Stimulated activated CD8-positive, alpha-beta memory T cell treated with anti-CD3 and anti-CD28 coated beads, Interleukin-12 subunit alpha, Interleukin-12 subunit beta, amount 100 ng/mL, for 1 hour (primary cell): Measurements from ENCODE around the gene CD72.
"Not testable (repeated sequence)": the region's sequence is repeated elsewhere in the genome, so short reads cannot be mapped to it uniquely, and the experiment has no call there.

Experiments used
- DNase-seq: peaks from one replicate; pipeline ENCODE4 v3.0.0-alpha.2; 2020; ENCODE audit warnings: low read depth

CD72 gene

DNA sequence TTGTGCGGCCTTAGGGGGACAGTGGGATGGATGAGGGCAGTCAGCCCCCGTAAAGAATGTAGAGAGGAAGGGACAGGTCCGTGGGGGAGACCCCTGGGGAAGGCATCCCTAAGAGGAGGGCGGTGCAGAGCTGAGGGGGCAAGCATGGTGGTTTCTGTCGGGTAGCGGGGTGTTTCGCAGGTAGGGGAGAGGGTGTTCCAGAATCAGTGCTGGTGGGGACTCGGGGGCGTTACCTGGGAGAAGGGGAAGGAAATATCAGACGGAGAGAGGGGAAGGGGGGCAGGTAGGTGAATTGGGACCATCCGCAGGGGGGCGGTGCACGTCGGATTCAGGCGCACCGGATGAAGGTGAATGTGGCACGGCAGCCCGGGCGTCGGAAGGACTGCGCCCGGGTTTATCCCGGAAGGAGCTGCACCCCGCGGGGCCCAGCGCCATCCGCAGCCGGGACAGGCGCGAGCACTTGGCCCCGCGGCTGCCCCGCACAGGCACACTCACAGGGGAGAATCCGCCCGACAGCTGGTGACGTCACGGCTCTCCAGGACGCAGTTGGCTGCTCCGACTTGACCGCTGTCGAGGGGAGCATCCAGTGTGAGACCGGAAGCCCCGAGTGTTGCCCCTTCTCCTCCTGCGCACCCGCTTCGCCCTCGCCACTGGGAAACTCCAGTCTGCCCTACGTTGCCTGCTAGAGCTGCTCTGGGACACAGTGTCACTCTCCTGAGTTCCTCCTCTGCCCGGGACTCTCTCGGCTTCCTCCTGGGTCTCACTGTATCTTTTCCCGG lies 1.3 kb downstream of the CD72 start:
- DNase-seq, result peak; percentile 49

GRCh38 chr9:35615981-35616680 lies 2.1 kb downstream of the CD72 start:
- no peak for DNase-seq

DNA sequence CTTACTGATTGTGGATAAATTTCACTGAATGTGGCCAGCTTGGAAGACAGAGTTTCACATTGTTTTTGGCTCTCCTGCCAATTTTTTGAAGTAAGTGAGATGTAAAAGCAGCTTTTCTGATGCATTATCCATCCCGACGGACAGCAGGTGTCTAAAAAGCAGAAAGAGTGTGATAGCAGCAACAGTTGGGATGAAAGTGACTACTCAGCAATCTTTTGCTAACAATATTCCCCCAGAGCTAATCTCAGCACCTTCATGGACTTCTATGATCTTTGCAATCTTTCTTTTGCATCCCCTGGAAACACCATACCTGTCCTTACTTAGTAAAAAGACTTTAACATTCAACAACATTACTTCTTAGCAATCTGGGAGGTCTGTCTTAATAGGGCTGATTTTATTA lies 5.4 kb downstream of the CD72 start:
- no peak for DNase-seq

GRCh38 chr9:35612066-35612465 lies 6.1 kb downstream of the CD72 start:
- DNase-seq, result not testable (repeated sequence)

DNA sequence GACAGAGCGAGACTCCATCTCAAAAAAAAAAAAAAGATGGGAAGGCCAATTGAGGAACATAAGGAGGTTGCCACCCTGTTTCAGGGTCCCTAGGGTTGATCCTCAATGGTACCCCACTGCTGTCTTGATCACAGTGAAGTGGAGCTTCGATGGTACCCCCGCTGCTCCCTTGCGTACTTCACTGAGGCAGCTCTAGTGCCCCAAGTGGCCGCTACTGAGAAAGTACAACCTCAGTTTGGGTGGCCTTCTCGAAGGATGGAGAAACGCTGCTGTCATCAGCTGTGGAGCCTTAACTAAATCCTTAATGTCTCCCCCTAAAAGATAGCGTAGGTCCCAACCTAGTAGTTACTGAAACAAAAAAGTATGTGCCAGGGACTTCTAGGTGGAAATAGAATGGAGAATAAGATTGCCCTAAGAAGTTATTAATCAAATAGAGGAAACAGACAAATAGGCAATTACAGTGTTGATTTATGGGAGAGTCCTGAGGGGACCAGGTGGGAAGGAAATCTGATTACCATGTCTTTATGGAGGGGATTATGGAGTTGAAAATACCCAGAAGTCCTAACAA lies 6.9 kb downstream of the CD72 start:
- DNase-seq, result peak; percentile 51

GRCh38 chr9:35609820-35610163 lies 8.4 kb downstream of the CD72 start:
- no peak for DNase-seq

DNA sequence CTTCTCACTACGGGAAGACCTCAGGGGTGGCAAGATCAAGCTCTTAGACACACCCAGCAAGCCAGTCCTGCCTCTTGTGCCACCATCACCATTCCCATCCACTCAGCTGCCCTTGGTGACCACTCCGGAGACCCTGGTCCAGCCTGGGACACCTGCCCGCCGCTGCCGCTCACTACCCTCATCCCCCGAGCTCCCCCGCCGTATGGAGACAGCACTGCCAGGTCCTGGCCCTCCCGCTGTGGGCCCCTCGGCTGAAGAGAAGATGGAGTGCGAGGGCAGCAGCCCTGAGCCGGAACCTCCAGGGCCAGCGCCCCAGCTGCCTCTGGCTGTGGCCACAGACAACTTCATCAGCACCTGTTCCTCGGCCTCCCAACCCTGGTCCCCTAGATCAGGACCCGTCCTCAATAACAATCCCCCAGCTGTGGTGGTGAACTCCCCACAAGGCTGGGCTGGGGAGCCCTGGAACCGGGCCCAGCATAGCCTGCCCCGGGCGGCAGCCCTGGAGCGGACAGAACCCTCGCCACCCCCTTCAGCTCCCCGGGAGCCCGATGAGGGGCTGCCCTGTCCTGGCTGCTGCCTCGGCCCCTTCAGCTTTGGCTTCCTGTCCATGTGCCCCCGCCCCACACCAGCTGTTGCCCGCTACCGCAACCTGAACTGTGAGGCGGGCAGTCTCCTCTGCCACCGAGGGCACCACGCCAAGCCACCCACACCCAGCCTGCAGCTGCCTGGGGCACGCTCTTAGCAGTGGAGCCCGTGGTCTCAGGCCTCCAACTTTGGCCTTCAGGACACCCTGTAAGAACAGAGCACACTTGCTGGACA lies 9.0 kb downstream of the CD72 start:
- DNase-seq, result no peak

- DNase-seq, result no peak
Measured at GRCh38 chr9:35608221-35608620, 10.0 kb downstream of the CD72 start.

GRCh38 chr9:35606726-35607125 lies 11.5 kb downstream of the CD72 start:
- no peak for DNase-seq

GRCh38 chr9:35606138-35606504 lies 12.1 kb downstream of the CD72 start:
- no peak for DNase-seq

DNA sequence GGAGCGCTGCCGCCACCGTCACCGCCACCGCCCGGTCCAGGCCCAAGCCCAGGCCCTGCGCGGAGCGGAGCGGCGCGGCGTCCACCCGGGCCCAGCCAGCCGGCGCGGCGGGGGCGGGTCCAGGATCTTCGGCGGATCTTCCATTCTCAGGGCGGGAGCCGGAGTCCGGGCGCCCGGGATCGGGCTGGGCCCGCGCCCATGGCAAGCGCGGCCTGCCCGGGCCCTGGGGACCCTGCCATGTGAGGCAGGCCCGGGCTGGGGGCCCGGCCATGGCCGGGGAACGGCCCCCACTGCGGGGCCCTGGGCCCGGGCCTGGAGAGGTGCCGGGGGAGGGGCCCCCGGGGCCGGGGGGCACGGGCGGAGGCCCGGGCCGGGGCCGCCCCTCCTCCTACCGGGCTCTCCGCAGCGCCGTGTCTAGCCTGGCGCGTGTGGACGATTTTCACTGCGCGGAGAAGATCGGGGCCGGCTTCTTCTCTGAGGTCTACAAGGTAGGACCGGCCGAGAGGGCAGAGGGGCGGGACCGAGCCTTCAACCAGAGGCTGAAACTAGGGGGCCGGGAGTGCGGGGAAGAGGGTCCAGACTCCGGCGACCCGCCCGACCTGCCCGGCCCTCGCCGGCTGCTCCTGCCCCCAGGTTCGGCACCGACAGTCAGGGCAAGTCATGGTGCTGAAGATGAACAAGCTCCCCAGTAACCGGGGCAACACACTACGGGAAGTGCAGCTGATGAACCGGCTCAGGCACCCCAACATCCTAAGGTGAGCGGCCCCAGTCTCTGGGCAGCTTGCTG lies 12.7 kb downstream of the CD72 start:
- no peak for DNase-seq

DNA sequence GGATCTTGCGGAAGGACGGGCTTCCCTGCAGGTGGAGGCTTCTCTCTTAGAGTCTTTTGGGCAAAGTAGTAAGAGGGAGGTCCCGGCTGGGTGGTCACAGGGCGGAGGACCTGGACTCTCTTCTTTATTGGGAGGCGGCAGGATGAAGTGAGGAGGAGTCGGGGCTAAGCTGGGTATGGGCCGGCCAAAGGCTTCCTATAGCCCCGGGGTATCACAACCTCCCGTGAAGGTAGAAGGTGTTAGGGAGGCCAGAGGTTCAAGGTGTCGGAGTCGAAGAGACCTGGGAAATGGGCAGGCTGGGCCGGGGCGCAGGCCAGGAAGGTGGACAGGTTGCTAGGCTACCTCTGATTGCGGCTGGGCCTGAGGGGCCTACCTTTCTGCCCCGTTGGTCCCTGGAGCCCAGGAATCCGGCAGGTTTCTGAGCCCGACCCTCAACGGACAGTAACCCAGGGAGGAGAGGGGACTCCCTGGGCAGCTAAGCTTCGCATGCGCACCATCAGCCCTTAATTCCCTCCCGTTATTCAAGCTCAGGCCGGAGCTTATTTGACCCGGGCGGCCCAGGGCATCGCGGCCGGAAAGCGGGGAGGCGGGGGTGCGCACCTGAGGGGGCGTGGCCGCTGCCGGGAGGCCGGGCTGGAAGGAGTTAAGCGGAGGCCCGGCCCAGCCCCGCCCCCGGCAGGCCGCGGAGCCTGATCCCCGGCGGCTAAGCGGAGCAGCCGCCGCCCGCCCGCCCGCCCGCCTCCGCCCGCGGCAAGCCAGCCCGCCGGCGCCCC lies 13.4 kb downstream of the CD72 start, which contains the start of gene TESK1:
Gene TESK1 (plus strand): TSS at position 685 of the 773 bp plus-strand sequence. CDS start 358 bp downstream, outside the sequence.
- DNase-seq, result peak; percentile 66

DNA sequence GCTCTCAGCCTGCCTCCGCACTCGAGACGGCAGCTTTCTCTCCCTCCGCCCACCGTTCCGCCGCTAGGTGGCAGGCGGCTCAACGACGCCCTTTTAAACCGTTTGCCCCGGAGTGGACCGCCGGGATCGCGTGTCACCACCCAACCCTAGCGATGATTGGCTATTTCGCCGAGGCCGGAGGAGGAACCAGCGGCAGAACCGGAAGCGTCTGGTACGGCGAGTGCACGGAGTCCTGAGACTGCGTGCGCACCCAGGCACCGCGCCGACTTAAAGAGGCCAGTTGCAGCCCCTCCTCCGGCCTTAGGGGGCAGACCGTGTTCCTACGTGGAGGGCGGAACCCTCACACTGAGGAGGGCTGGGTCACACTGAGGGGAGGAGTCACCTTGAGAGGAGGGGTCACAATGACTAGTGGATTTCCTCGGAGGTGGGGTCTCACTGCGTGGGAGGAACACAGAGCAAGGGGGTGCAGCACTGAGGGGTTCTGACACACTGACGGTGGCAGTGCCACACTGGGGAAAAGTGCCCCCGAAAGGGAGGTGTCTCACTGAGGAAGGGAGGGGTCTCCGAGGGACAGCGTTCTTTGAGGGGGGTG lies 14.1 kb downstream of the CD72 start:
- DNase-seq, result peak; percentile 99

GRCh38 chr9:35603506-35603985 lies 14.7 kb downstream of the CD72 start:
- no peak for DNase-seq

DNA sequence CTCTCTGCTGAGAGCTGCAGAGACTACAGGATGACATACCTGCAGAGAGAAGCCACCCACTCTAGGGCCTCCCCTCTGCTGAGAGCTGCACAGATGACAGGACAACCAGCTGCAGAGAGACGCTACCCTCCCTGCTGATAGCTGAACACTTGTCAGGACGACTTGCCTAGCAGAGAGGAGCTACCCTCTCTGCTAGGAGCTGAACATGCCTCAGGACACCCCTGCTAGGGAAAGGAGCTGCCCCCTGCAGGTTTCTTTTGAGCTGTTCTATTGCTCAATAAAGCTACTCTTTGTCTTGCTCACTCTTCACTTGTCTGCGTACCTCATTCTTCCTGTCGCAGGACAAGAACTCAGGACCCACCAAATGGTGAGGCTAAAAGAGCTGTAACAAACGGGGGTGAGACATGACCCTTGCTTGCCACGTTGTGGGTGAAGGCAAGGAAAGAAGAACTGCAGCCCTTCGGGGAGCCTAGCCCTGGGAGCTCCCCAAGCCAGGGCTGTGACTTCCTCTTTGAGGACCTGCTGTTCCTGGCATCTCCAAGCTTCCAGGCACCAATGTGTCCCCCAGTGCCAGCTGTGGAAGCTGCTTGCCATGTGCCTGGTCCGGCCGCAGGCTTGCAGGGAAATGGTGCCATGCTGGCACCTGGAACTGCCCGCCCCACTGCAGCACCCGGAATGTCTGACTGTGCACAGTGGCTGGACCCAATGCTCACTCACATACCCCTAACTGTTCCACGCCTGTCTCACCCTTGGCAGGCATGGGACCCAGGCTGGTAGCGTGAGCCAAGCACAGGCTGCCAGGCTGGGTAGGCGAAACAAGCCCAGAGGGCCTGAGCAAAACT lies 18.2 kb downstream of the CD72 start:
- DNase-seq, result no peak

DNA sequence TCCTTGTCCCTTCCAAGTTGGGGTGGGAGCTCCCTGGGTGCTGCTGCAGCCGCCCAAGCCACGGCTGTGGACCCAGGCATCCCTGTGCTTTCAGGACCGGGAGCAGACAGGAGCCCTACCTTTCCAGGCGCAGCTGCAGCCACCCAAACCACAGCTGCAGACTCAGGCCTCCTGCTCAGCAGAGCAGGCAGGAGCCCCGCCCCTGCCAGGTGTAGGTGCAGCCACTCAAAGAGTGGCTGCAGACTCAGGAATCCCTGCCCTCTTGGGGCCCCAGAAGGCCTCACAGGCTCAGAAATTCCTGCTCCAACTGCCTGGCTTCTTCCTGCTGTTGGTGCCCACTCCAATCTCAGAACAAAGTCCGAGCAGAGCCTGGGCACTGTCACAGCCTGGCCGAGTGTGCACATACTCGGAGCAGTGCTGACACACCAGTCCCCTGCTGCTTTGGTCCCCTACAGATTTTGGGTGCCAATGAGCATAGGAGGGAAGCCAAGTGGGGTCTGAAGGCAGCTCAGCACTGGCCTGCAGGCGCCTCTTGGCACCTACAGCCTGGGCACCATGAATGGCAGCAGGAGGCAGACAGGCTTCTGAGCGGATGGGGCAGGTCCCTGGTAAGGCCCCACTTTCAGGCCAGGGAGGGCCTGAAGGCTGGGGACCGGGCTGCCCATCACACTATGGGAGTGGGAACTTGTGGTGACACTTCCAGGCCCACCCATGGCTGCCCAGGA lies 19.2 kb downstream of the CD72 start:
- DNase-seq, result no peak

- DNase-seq, result not testable (repeated sequence)
Measured at GRCh38 chr9:35596907-35597306, 21.3 kb downstream of the CD72 start.

DNA sequence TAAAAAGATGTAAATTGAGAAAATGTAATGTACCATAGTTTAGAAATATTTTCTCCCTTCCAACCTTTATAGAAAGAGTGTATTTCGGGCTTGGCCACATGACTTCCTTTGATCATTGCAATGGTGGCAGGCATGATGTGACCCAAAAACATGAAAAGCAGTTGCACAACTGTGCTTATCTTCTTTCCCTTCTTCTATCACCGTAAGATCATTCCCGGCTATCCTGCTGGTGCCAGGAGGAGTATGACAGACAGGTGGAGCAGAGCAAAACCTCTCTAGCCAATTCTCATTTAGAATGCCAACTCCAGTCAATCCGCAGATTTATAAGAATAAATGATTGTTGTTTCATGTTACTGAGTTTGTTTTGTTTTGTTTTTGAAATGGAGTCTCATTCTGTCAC lies 23.7 kb downstream of the CD72 start:
- no peak for DNase-seq

- no peak for DNase-seq
Measured at GRCh38 chr9:35593581-35593980, 24.6 kb downstream of the CD72 start.
